HG02623 (cell line): ENCODE data around the gene ZFPL1.

Experiments used
- ATAC-seq: cut with Tn5 transposase; IDR thresholded peaks from one replicate; pipeline ENCODE4 v1.9.1; 2021; ENCODE audit warnings: moderate library complexity; ENCODE audit not compliant: unreplicated experiment

Gene ZFPL1

DNA sequence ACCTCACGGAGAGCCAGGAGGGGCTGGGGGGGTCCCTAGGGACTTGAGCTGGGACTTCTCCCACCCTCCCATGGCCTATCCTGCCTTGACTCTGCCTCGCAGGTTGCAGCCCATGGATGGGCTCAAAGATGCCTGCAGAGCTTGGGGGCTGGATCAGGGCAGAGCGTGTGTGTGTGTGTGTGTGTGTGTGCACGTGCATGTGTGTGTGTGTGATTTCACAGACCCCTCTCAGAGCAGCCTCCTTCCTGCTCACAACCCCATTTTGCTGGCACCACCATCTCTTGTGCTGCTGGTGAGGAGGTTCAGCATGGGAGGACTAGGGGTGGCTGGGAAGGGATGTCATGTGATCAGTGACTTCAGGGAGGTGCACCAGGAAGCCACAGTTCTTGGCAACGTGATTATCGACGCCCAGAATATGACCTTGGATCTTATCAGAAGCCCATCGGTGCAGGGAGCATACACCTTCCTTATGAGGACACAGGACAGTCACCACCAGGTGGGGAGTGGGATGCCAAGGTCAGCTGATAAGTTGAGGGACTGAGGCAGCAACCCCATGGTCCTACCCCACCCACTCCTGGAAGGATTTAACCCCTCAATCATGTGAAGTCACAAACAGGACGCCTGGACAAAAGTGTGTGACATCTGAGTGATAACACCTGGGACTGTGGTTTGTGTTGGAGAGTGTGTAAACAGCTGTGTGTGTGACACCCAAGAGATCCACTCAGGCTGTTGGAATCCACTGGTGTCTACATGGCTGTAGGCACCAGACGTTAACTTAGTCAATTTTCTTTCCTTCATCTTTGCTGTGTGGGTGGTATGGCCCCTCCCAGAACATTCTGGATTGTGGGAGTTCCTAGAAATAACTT is 23.8 kb upstream of the ZFPL1 start:
- no peak for ATAC-seq

DNA sequence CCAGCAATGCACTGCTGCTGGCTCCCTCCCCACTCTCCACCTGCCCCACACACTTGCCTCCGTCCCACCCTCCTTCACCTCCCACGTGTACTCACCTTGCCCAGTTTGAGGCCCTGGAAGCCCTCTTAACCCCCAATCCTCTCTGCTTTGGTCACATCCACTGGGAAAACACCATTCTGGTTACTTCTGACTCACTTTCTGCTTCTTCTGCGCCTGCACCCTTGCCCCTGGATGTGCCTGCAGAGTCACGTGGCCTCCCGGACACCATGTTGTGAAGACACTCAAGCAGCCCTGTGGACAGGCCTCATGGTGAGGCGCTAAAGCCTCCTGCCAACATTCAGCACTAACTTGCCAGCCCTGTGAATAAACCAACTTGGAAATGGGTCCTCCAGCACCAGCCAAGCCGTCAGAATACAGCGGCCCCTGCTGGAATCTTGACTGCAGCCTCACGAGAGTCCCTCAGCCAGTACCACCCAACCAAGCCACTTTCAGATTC is 23.1 kb upstream of the ZFPL1 start:
- no peak for ATAC-seq

DNA sequence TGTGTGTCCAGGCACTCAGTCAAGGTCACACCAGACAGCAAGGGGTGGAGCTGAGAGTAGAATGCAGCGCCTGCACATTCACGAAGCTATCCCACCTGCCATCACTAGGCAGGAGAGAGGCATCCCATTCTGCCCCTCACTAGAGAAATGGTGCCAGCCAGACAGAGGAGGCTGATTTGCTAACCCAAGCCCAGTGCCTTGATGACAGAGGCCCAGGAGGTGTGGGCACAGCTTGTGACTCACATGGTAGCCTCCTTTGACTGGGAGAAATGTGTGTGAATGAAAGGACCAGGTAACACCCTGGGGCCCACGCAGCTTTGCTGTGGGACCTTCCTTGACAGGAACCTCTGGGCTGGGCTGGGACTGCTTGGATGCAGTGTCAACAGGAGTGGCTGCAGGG is 20.5 kb upstream of the ZFPL1 start:
- no peak for ATAC-seq

DNA sequence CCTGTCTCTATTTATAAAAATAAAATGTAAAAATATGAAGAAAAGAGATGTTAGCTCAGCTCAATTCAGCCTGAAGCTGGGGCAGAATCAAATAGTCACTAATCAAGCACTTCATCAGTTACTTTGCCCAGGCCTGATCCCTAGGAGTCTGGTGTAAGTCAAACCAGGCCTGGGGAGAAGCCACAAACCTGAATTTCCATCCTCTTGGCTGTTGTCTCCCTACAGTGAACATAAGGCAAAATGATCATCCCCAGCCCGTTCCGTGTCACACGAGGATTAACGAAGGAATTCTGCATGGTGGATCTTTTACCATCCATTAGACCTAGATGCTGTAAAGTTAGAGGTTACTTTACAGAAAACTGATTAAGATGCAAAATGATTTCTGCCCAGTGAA is 19.2 kb upstream of the ZFPL1 start:
- ATAC-seq: no peak

DNA sequence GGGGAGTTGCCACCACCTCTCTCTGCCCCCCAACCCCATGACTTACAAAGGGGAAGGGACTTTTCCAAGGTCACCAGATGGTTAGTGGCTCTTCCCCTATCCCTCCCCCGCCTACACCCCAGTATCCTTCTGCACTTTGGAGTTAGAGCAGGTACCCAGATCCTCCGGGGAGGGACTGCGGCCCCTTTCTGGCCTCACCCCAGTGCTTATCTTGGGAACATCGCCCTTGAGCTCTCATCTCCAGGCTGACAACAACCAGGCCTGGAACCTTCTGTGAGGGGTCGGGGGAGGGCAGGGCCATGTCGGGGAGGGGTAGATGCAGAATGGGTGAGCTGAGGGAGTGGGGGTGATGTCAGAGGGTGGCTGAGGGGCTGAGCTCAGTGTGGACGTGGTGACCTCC is 18.2 kb upstream of the ZFPL1 start:
- no peak for ATAC-seq

DNA sequence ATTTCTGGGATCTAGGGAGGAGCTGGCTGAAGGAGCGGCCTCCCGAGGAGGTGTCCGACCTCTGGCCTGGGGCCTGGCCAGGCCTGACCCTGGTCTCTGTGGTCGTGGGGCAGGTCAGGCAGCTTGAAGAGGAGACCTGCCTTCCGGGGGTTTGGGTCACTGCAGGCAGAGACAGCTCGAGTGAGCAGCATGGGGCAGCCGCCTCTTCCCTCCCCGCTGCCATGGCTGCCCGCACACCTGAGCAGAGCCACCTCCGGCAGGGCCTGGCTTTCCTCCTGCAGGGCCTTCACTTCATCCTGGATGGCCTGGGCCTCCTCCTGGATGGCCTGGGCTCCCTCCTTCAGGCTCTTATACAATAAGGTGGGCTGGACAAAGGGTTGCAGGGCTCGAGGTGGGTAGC is 17.7 kb upstream of the ZFPL1 start:
- ATAC-seq: no peak

DNA sequence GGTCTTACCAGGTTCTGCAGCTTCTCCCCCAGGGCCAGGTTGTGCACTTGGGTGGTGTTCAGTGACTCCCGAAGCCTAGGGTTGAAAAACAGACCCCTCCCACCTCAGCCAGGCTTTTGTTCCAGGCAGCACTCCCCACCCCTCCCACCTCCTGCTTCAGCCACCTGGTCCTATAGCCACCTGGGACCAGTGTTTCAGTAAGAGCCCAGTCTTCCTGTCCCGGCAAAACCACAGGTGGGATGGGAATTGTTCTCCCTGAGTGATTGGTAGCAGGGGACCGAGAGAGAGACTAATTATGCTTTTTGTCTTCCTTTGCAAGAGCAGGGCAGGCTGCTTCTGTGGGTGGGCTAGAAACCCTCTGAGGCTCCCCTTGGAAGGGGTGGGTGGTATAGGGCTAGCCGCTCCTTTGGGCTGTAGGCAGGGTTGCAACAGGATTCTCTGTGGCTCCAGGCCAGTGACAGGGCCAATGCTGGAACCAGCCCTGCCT is 17.2 kb upstream of the ZFPL1 start:
- ATAC-seq: no peak

DNA sequence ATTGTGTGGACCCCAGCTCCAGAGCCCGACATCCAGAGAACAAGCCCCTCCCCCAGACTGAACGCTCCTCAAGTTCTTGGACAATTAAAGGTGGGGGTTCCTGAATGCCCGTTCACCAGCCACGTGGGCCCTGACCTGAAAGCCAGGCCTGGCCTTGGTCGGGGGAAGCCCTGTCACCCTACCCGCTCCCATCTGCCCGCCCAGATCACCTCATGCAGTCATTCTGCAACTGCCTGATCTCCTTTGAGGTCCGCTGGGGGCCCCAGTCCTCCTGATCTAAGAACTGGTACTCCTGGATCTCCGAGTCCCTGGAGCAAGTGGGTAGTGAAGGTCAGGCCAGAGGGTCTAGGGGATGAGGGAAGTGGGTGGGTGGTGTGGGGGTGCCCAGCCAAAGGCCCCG is 16.6 kb upstream of the ZFPL1 start:
- ATAC-seq: no peak

DNA sequence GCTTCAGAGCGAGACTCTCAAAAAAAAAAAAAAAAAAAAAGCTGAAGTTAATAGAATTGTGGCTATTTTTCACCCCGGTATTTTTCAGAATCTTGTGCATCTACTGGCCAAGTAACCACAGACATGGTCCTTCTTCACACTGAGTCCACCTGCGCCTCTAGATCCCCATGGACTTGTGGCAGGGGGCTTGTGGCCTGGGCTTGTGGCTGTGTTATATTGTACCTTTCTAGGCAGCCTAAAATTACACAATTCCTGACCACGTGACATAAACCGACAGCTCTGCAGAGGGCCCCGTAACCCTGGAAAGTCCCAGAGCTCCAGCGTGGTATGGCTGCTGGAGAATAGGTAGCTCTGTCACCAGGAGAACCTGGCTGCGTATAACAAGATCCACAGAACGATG is 14.8 kb upstream of the ZFPL1 start:
- no peak for ATAC-seq

DNA sequence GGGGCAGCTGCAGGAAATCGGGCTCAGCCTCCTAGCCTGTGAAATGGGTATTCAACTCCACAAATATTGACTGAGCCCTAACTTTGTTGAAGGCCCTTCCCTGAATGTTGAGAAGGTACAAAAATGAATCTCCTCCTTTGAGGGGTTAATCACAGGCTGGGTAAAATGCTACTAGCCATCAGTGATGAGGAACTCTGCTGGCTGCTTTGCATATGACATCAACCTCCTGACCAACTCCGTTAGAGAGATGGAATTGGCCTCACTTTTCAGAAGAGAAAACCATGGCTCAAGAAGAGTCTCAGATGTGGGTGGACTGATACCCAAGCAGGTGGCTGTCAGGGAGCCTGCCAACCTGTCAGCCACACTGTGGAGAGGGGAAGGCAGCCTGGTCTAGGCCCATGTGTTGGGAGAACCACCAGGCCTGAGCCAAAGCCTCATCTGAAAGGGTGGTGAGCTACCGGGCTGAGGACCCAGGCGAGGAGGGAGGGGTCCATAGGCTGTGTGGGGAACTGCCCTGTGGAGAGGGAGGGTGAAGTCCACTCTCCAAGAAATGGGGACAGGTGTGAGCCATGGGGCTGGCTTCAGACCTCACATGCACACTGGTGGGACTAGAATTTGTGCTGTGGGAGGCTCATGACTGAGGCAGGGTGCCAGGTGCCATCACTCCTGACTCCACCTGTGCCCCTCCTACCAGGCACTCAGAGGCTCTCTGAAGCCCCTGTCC is 12.0 kb upstream of the ZFPL1 start:
- ATAC-seq: no peak

DNA sequence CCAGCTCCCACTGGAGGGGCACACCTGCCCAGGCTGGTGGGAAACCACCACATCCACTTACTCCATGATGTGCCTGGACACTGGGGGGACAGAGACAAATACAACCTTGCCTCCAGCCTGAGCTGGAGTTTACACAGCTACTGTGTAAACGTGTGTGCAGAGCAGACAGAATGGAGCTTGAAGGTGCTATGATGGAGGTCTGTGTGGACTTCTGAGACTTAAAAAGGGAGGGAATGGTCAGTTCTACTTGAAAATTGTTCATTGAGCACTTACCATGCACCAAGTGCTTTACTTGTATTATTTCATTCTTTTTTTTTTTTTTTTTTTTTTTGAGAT is 11.4 kb upstream of the ZFPL1 start:
- no peak for ATAC-seq

DNA sequence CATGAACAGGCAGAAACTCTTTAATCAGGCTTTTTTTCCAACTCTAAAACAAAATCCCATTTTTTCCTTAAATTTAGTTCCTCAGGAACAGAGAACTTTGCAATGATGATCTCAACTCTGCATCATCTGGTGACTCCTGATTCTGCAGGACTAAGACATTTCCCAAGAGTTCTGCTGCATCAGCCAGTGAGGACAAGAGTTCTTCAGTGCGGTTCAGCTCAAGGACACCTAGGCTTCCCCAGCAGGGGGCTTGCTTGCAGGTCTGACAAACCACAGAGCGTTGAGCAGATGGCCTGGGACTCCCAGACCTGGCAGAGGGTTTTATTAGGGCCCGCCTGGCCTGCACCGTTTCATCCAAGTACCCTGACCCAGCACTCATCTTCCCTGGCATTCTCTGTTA is 6.6 kb upstream of the ZFPL1 start:
- ATAC-seq: no peak

DNA sequence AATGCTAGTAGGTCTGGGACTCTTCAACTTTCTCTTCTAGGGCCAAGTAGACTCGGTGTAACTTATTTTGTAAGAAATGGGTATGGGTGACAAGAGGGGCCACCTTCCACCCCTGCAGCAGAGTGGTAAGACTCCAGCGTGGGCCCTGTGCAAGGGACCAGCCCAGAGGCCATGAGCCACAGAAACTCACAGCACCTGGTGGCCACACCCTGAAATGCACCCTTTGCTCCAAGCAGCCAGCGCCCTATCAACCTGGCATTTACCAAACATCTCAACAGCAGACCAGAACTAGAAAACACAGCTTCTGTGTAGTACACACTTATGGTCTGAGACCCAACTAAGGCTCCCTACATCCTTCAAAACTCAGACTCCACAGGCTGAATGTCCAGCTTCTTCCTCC is 5.9 kb upstream of the ZFPL1 start:
- ATAC-seq: no peak

DNA sequence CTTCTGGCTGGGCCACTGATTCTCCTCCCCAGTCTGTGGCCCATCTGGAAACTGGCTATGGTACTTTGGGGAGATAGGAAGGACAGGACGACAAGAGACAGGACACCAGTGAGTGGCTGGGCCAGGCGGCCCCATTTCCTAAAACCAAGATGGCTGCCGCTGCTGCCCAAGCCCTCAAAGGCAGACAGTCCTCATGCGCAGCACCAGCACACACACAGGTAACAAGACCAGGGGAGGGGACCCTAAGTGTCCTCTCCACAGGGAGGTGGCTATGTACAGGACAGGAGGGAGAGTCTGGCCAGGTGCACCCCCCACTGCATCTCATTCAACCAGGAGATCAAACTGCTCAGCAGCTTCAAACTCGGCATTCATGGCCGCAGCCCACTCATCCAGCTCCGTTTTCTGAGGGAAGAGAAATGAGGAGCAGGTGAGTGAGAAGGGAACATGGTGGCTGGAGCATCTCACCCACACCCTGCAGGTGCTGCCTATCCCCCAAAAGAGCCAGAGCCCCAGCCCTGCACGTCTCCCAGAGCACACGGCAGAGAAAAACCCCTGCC is 5.2 kb upstream of the ZFPL1 start:
- ATAC-seq: no peak

DNA sequence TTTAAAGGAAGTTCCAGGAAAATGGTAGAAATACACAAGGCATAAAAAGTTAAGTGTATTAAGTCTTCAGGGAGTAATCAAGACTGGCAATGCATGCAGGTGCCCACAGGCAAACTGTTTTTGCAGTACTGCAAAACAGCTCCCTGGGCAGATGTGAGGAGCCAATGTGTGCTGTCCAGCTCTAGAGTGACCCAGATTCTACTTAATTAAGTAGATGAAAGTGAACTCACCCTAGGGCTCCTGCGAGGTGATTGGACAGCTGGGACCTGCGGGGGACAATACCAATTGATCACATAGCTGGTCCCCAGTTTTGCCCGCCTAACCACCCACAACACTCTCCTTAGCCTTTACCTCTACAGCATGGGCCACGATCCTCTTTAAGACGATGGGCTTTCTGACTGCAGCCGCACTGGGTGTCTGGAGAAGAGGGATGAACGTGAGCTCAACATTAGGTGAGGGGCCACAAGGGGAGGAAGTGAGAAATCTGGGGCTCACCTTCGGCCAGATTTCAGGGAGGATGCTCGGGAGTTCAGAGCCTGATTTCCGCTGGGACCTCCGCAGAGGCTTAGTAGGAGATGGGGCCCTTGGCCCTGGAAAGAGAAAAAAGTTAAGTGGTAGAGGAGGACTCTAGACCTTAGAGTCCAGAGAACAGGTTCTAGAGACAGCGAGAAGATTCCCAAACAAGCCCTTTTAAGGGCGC is 738 bp upstream of the ZFPL1 start:
- ATAC-seq: no peak

DNA sequence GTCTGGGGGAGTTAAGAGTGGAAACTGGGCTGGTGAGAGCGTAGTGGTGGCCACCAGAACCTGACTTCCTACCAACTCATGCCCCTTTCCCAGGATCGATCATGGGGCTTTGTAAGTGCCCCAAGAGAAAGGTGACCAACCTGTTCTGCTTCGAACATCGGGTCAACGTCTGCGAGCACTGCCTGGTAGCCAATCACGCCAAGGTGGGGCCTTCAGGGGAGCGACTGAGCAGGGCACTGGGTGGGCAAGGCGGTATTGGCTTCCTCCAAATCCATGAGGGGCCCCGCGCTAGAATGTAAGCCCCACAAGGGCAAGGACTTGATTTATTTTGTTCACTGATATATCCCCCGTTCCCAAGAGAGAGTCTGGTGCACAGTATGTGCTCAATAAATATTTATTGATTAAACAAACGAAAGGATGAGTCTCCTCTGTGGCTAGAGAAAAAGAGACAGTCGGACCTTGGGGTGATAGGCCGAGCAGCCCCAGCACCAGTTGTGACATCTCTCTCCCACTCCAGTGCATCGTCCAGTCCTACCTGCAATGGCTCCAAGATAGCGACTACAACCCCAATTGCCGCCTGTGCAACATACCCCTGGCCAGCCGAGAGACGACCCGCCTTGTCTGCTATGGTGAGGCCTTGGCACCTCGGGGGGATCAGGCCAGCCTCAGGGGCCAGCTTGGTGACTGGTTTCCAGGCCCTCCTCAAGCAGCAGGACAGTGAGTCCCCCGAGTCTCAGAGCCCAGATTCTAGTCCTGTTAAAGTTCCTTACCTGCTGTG is 765 bp downstream of the ZFPL1 start:
- ATAC-seq: peak; percentile 6

DNA sequence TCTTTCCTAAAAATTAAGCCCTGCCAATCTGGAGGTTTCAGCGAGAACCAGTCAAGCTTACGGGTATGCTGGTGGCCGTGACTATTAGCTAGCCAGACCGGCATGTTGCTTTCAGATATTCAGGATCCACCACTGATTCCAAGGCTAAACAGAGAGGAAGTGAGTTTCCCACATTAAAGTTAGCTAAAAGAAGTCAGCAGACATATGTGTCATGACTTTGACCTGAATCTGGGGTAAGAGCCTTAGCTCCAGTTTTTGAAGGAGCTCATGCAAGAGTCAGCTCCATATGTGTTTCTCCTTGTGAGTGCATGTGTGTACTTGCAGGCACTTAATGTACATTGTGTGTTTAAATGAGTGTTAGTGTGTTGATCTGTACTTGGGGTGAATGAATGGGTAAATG is 1.4 kb downstream of the ZFPL1 start:
- ATAC-seq: no peak

DNA sequence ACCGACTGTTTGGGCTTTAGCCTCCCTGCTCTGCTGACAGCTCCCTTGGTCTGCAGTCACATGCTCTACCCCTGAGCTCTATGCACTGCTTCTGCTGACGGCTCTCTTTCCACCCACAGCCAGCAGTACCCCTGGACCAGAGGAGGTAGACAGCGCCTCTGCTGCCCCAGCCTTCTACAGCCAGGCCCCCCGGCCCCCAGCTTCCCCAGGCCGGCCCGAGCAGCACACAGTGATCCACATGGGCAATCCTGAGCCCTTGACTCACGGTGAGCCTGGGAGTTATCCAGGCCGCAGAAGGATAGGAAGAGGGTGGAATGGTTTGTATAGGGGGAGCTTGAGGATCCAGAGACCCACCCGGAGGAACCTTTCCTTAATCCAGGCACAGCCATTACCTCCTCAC is 2.8 kb downstream of the ZFPL1 start:
- ATAC-seq: no peak

DNA sequence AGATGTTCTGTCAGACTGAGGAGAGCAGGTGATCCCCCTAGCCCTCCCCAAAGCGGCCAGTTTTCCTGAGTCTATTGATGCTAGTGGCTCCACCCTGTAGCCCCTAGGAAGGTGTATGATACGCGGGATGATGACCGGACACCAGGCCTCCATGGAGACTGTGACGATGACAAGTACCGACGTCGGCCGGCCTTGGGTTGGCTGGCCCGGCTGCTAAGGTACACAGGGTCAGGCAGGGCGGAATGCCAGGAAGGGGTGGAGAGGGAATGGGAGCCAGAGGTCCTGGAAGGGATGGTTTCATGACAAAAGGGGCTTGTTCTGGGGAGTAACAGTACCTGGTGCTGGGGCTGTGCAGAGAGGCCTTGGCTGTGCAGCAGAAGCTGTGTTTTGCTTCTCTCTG is 3.2 kb downstream of the ZFPL1 start:
- no peak for ATAC-seq

DNA sequence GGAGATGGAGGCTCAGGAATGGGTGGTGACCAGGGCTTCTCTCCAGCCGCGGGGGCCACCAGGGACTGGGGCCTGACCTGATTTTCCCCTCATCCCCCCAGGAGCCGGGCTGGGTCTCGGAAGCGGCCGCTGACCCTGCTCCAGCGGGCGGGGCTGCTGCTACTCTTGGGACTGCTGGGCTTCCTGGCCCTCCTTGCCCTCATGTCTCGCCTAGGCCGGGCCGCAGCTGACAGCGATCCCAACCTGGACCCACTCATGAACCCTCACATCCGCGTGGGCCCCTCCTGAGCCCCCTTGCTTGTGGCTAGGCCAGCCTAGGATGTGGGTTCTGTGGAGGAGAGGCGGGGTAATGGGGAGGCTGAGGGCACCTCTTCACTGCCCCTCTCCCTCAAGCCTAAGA is 3.8 kb downstream of the ZFPL1 start:
- no peak for ATAC-seq

DNA sequence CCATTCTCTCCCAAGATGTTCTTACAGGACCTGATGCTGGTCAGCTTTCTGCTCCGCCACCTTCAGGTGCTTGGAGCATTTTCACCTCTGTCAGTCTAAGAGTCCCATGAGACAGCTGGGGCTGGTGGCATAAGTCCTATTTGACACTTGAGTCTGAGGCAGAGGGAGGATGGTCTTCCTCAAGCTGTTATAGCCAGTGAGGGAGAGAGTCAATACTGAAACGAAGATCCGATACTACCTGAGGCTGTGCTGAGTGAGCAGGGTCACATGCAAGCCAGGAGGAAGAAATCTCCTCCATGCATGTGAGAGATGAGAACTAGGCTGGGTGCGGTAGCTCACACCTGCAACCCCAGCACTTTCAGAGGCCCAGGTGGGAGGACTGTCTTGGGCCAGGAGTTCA is 5.6 kb downstream of the ZFPL1 start:
- ATAC-seq: no peak
